GDM1 (cell line): ENCODE measurements around the gene RAC2.

Experiments
- DNase-seq: peaks from one replicate; lab custom pipeline; 2025; lab: John Stamatoyannopoulos, UW

Gene RAC2

GRCh38 chr22:37244114-37244921 is at the start of gene RAC2:
RAC2 (minus strand) TSS chr22:37244269; CDS start chr22:37244148, 121 bp downstream.
- DNase-seq = peak; percentile 94

DNA sequence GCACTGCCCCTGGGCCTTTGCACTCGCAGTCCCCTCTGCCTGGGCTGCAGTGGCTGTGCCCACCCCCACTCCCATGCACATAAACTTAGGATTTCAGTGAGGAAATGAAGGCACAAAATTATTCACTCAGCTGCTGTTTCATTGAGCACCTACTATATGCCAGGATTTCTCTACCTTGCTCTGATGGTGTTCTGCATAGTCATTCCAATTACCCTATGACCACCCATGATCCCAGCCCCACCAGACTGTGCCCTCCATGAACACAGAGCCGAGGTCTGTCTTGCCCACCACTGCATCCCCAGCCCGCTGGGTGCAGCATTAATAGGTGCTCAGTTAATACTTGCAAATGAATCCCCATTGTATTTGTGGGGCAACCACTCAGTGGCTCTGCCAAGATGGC is 49.1 kb upstream of the RAC2 start:
- no peak for DNase-seq

- DNase-seq = no peak
Measured at GRCh38 chr22:37292641-37293040, 48.6 kb upstream of the RAC2 start.

DNA sequence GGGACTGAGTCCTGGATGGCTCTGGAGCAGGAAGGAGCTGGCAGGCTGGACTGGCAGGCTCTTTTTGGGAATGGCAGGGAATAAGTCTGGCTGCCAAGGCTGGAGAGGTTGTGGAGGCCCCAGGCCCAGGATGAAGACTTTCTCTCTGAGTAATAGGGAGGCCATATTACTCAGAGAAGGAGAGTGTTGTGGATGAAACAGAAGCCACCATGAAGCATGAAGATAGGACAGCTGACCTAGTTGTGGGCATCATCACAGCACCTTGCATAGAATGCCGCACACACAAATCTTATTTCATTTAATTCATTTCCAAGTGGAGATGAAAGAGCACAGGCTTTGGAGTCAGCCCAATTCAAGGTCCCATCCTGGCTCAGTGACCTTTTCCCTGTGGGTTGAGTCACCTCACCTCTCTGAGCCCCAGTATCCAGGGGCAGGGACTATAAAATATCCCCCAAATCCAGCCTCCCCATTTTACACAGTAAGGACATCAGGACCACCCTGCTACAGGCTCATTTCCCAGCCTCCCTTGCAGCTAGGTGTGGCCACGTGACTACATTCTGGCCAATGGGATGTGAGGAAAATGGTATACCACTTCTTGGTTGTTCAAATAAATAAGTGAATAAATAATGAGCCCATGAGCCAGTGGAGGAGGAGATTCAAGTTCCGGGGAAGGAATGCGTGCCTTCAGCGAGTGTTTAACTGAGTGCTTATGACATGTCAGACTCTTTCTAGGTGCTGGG is 47.7 kb upstream of the RAC2 start:
- no peak for DNase-seq

- no peak for DNase-seq
Measured at GRCh38 chr22:37290737-37291136, 46.7 kb upstream of the RAC2 start.

DNA sequence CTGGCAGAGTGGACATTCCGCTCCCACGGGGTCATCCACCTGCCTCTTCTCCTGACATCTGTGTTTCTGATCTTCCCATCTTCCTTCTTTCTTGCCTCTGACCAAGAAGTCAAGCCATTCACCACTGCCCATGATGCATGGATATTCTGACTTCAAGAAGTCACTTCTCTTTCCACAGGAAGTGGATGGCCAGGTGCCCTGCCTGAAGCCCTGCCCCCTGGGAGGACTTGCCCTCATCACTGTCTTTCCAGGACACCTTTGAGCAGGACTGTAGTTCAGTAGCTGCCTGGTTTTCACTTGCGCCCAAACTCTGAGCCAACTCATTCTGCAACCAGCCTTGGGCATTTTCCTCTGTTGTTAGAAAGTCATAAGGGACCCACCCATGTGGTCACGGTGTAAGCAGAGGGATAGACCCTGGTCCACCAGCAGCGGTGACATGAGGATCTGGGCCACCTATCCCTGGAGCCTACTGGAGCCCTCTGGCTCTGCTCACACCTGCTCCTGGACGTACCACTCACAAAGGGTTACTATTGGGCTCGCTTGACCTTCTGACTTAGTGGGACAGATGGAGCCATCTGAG is 45.2 kb upstream of the RAC2 start:
- no peak for DNase-seq

DNA sequence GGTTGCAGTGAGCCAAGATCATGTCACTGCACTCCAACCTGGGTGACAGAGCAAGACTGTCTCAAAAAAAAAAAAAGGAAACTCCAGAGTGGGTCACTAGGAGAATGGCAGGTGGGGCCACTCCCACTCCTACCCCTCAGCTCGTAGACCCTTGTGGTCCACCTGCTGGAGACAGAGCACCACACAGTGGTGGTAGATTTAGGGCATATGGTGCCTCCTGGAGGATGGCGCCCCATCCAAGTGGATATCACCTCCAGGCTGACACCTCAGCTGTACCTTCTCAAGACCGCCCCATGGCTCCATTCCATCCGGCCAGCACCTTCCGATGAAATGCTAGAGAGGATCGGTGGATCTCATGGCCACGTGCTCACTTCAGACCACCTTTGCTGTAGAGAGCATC is 44.5 kb upstream of the RAC2 start:
- no peak for DNase-seq

- no peak for DNase-seq
Measured at GRCh38 chr22:37287550-37287951, 43.5 kb upstream of the RAC2 start.

DNA sequence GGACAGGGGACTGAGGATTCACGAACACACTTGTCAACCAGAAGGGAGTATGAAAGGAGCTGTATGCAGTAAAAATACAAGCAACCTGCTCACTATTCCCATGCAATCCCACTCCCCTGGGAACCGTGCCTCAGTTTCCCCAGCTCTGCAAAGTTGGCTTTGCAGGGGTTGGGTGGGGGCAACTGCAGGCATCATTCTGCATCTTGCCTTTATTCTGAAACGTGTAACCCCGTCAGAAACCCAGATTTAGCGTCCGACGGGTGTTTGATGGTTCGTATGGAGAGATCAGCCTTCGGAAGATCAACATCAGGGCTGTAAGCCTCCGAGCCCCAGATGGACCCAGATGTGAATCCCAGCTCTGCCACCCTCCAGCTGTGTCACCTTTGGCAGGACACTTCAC is 41.9 kb upstream of the RAC2 start:
- DNase-seq = no peak

- peak; percentile 97 for DNase-seq
Measured at GRCh38 chr22:37284805-37285355, 40.8 kb upstream of the RAC2 start.

DNA sequence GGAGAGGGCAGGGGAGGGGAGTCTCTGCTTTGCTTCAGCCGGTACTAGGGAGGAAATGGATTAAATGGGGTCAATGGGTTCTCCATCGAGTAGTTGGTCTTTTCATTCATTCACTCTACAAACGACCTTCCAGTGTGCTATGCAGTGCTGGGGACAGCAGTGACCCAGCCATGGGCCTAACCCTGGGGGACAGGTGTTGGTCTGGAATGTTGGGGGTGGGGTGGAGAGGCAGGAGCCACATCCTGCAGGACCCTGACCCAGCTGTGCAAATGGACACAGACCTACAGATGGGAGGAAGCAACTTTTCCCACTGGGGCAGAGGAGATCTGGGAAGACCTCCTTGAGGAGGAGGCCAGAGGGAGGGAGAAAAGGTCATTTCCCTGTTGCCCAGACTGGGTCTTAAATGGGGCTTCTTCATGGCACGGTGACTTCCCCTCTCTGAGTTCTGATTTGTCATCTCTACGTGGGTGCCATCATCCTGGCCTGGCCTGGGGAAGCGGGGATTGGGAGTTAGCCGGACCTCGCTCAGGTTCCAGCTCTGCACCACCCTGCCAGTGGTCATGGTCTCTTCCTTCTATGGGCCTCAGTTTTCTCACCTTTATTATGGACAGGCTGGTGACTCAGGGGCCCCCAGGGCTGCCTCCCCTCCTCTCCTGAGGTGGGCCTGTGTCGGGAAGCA is 40.2 kb upstream of the RAC2 start:
- DNase-seq = no peak

DNA sequence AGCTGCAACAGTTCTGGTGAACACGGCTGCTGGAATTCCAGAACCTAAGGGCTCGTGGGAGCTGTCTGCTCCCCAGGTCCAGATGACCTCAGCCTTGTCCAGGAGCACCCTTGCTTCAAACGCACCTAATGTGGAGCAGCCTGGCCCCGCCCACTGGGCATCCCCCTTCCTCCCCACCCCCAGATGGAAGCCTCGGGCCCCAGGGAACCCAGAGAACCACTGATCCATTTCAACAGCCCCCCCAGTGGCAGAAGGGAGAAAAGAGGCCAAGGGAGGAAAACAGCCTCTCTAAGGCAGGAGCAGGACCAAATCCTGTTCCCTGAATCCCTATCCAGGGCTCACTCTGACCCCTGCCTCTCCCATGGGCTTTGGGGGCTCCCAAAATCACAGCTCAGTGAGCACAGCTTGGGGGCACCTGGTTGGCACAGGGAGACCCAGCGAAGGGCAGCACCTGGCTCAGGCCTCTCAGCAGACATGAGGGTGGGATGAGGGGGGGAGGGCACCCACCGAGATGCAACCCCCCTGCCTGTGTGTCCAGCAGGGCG is 39.4 kb upstream of the RAC2 start:
- DNase-seq = peak; percentile 25

GRCh38 chr22:37282385-37282677 is 38.3 kb upstream of the RAC2 start, which contains the start of gene CYTH4:
CYTH4 (plus strand) TSS chr22:37282508; CDS start chr22:37282570, 62 bp downstream.
- DNase-seq = peak; percentile 56

DNA sequence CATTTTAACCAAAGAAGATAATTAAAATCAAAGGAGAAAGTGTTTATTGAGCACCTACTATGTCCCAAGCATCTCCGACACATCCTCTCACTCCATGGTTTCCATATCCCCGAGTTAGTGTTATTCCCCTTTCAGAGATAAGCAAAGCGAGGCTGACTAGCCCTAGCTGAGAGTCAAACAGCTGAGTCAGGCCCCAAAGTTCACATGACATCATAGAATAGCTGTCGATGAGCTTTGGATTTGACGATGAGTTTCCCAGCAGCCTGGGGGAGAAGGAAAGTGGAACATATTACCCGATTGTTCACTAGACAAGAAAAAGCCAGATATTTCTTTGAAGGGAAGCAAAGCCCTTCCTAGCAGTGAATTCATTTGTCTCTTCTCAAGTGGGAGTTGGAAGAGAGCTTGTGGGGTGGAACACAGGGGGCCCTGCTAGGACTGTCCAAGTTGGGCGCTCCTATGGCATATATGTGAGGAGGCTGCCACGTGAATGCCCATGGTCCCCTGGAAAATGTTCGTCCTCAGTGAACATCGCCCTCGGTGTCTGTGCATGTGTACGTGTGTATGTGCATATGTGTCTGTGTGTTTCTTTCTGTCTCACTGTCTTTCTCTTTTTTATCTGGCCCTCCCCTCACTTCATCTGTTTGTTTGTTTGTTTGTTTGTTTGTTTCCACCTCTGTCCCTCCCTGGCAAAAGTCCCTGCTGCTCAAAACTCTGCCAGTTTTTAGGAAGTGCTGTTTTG is 37.7 kb upstream of the RAC2 start:
- no peak for DNase-seq

DNA sequence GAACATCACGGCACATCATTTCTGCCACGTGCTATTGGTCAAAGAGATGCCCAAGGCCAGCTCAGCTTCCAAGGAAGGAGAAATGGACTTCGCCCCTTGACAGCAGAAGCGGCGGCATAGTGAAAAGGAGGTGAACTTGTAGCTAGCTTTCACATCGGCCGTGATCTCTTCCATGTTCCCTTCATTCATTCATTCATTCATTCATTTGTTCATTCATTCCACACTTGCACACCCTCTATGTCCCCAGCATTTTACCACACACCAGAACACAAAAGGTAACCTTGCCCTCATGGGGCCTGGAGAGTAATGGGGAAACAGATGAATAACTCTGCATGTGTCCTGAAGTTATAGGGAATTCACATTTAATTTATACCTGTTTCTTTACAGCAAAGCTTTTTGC is 37.1 kb upstream of the RAC2 start:
- DNase-seq = no peak

DNA sequence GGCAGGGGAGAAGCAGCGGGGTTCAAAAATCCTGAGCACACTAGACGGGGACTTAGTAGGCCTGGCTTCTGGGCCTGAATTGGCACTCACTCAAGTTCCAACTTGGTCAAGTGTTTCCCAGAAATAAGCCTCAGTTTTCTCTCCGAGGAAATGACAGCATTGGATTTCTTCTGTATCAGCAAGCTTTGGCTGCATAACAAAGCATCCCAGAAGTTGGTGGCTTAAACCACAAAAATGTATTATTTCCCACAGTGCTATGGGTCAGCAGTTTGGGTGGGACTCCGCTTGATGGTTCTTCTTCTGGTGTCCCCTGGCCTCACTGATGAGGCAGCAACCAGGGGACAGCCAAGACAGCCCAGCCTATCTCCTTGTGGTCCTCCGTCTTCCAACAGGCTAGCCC is 36.6 kb upstream of the RAC2 start:
- no peak for DNase-seq

GRCh38 chr22:37279331-37280181 is 35.5 kb upstream of the RAC2 start:
- peak; percentile 34 for DNase-seq

DNA sequence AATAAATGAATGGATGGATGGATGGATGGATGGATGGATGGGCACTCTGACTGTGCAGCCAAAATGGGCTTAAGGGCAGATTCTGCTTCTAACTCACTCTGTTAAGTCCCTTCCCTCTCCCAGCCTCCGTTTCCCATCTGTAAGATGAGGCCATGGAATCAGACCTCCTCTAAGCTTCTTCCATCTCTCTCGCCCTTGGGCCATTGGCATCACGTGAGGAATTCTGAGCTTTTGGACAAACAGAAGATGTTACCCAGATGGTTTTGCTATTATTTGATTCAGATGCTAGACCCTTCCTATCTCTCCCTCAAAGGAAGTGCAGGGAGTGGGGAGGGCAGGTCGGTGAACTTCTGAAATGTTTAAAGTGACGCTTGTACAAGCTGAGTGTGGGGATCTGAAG is 34.2 kb upstream of the RAC2 start:
- DNase-seq = no peak

- DNase-seq = no peak
Measured at GRCh38 chr22:37277384-37277783, 33.3 kb upstream of the RAC2 start.

DNA sequence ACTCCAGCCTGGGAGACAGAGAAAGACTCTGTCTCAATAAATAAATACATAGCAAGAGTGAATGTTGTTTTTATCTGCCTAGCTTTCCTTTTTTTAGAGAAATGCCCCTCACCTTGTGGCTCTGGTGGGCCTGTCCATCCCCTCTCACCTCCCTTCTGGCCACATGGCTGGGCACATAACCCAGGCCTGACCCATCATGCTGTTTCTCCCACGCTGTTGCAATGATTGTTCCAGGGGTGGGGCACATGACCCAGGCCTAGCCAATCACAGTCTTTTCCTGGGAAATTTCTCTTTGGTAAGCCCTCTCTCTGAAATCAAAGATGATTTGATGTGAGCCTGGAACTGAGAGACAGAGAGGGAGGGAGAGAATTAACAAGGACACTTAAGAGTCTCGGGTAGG is 32.7 kb upstream of the RAC2 start:
- DNase-seq = no peak
